Measurements from ENCODE around the gene VPS25.
"Not testable (repeated sequence)": the region's sequence is repeated elsewhere in the genome, so short reads cannot be mapped to it uniquely, and the experiment has no call there.

VPS25 gene

GRCh38 chr17:42766124-42766523 lies 7.1 kb upstream of the VPS25 start:
- TF ChIP-seq POU2F2 (IDR thresholded peaks at IDR 0.05; ENCODE audit: low read depth, low read length) (no peak), TAF1 (IDR thresholded peaks at IDR 0.05; ENCODE audit: low read depth, low read length) (no peak), PAX5 (IDR thresholded peaks at IDR 0.05; ENCODE audit: insufficient read depth, low read length, severe bottlenecking) (no peak), POLR2A (IDR thresholded peaks at IDR 0.05; ENCODE audit: low read depth, low read length) (no peak), SPI1 (IDR thresholded peaks at IDR 0.05; ENCODE audit: low read depth, low read length) (no peak), POLR2AphosphoS5 (IDR thresholded peaks at IDR 0.05; ENCODE audit: low read depth, low read length) (no peak)
- DNase-seq (ENCODE audit: insufficient read length, low spot score) (no peak), FAIRE-seq (no peak)

- DNase-seq (ENCODE audit: insufficient read length, low spot score) = no peak
- FAIRE-seq = no peak
- no peak for TF ChIP-seq POU2F2 (IDR thresholded peaks at IDR 0.05; ENCODE audit: low read depth, low read length)
- no peak for TF ChIP-seq SPI1 (IDR thresholded peaks at IDR 0.05; ENCODE audit: low read depth, low read length)
- no peak for TF ChIP-seq TAF1 (IDR thresholded peaks at IDR 0.05; ENCODE audit: low read depth, low read length)
- TF ChIP-seq PAX5 (IDR thresholded peaks at IDR 0.05; ENCODE audit: insufficient read depth, low read length, severe bottlenecking) = no peak
- TF ChIP-seq POLR2AphosphoS5 (IDR thresholded peaks at IDR 0.05; ENCODE audit: low read depth, low read length) = no peak
These were observed 5.7 kb upstream of the VPS25 start for GRCh38 chr17:42767512-42767911.

DNA sequence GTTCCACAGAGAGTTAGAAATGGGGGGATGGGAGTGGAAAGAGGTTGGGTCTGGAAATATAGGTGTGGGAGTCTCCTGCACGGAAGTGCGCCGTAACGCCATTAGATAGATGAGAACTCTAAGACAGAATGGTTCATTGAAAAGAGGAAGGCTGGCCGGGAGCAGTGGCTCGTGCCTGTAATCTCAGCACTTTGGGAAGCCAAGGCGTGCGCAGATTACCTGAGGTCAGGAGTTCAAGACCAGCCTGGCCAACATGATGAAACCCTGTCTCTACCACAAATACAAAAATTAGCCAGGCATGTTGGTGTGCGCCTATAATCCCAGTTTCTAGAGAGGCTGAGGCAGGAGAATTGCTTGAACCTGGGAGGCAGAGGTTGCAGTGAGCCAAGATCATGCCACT lies 5.2 kb upstream of the VPS25 start:
- FAIRE-seq; DNase-seq (ENCODE audit: insufficient read length, low spot score): not testable (repeated sequence)

DNA sequence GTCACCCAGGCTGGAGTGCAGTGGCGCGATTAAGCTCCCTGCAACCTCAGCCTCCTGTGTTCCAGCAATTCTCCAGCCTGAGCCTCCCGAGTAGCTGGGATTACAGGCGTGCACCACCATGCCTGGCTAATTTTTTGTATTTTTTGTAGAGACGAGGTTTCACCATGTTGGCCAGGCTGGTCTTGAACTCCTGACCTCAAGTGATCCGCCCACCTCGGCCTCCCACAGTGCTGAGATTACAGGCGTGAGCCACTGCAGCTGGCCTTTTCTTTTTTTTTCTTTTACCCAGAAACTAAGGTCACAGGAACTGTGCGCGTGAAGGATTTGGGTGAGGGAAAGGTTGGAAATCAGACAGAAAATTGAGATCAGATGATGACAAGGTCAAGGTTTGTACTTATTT lies 3.3 kb upstream of the VPS25 start:
- not testable (repeated sequence) for DNase-seq (ENCODE audit: insufficient read length, low spot score)

GRCh38 chr17:42772945-42773289 lies 332 bp upstream of the VPS25 start:
- DNase-seq (ENCODE audit: insufficient read length, low spot score) (no peak), FAIRE-seq (no peak)
- TF ChIP-seq PAX5 (IDR thresholded peaks at IDR 0.05; ENCODE audit: insufficient read depth, low read length, severe bottlenecking) (no peak), TAF1 (IDR thresholded peaks at IDR 0.05; ENCODE audit: low read depth, low read length) (no peak), POLR2A (IDR thresholded peaks at IDR 0.05; ENCODE audit: low read depth, low read length) (no peak), POLR2AphosphoS5 (IDR thresholded peaks at IDR 0.05; ENCODE audit: low read depth, low read length) (no peak), POU2F2 (IDR thresholded peaks at IDR 0.05; ENCODE audit: low read depth, low read length) (no peak), SPI1 (IDR thresholded peaks at IDR 0.05; ENCODE audit: low read depth, low read length) (no peak)

More for the DNA sequence above, 3.3 kb upstream of the VPS25 start:
- FAIRE-seq = not testable (repeated sequence)

- TF ChIP-seq POLR2AphosphoS5 (IDR thresholded peaks at IDR 0.05; ENCODE audit: low read depth, low read length) = no peak
- TF ChIP-seq SPI1 (IDR thresholded peaks at IDR 0.05; ENCODE audit: low read depth, low read length) = no peak
- TF ChIP-seq TAF1 (IDR thresholded peaks at IDR 0.05; ENCODE audit: low read depth, low read length) = no peak
- no peak for TF ChIP-seq POLR2A (IDR thresholded peaks at IDR 0.05; ENCODE audit: low read depth, low read length)
- TF ChIP-seq PAX5 (IDR thresholded peaks at IDR 0.05; ENCODE audit: insufficient read depth, low read length, severe bottlenecking) = no peak
- no peak for TF ChIP-seq POU2F2 (IDR thresholded peaks at IDR 0.05; ENCODE audit: low read depth, low read length)
- no peak for FAIRE-seq
- DNase-seq (ENCODE audit: insufficient read length, low spot score) = no peak
These were observed 957 bp downstream of the VPS25 start for GRCh38 chr17:42774066-42774745.

DNA sequence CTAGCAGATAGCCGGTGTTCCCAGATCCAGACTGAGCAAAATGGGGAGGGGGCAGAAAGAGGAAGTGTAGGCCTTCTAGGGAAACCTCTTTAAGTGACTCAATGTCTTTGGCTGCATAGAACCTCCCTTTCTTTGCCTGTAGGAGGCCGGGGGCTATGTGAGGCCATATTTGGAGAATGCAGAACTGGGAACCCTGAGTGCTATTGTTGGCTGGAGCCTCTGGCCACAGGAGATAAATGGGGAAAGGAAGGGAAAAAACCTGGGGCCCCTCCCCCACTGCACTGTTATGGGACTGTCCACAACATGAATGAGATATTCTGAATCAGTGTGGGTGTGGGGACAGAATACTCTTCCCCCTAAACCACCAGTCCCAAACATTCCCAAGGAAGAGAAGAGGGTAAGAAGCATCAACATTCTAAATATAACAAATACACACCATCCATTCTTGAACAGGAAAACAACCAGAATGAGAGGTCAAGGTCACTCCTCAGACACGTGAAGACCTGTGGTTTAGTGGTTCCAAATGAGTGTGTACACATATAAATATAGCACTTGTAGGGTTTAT lies 2.4 kb downstream of the VPS25 start:
- FAIRE-seq (no peak), DNase-seq (ENCODE audit: insufficient read length, low spot score) (no peak)
- TF ChIP-seq POLR2A (IDR thresholded peaks at IDR 0.05; ENCODE audit: low read depth, low read length) (no peak), POLR2AphosphoS5 (IDR thresholded peaks at IDR 0.05; ENCODE audit: low read depth, low read length) (no peak), SPI1 (IDR thresholded peaks at IDR 0.05; ENCODE audit: low read depth, low read length) (peak; percentile 95)

- no peak for FAIRE-seq
These were observed 5.3 kb downstream of the VPS25 start for GRCh38 chr17:42778570-42778969.

DNA sequence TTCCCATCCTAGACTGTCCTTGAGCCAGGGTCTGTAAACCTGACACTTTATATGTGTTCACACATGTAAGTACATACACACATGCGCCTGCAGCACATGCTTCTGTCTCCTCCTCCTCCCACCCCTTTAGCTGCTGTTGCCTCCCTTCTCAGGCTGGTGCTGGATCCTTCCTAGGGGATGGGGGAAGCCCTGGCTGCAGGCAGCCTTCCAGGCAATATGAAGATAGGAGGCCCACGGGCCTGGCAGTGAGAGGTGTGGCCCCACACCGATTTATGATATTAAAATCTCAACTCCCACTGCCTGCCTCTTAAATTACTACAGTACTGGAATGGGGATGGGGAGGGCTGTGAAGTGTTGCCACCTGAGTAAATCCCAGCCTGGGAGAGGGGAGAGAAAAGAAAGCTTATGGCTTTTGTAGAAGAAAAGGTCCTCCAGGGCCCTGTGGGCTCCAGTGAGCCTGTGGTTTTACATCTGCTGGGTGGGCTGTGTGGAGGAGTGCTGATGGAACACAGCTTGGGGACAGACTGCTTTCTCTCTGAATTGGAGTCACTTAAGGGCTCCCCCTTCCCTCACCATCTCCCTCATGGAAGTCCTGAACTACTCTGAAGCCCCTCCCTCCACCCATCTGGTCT lies 6.2 kb downstream of the VPS25 start:
- TF ChIP-seq SPI1 (IDR thresholded peaks at IDR 0.05; ENCODE audit: low read depth, low read length) (no peak), TAF1 (IDR thresholded peaks at IDR 0.05; ENCODE audit: low read depth, low read length) (no peak), PAX5 (IDR thresholded peaks at IDR 0.05; ENCODE audit: insufficient read depth, low read length, severe bottlenecking) (no peak), POLR2AphosphoS5 (IDR thresholded peaks at IDR 0.05; ENCODE audit: low read depth, low read length) (no peak), POLR2A (IDR thresholded peaks at IDR 0.05; ENCODE audit: low read depth, low read length) (no peak), POU2F2 (IDR thresholded peaks at IDR 0.05; ENCODE audit: low read depth, low read length) (no peak)
- FAIRE-seq (no peak), DNase-seq (ENCODE audit: insufficient read length, low spot score) (no peak)

More at GRCh38 chr17:42778570-42778969, 5.3 kb downstream of the VPS25 start:
- no peak for TF ChIP-seq POLR2AphosphoS5 (IDR thresholded peaks at IDR 0.05; ENCODE audit: low read depth, low read length)
- no peak for TF ChIP-seq SPI1 (IDR thresholded peaks at IDR 0.05; ENCODE audit: low read depth, low read length)
- no peak for TF ChIP-seq POU2F2 (IDR thresholded peaks at IDR 0.05; ENCODE audit: low read depth, low read length)
- no peak for TF ChIP-seq POLR2A (IDR thresholded peaks at IDR 0.05; ENCODE audit: low read depth, low read length)
- no peak for TF ChIP-seq TAF1 (IDR thresholded peaks at IDR 0.05; ENCODE audit: low read depth, low read length)
- no peak for TF ChIP-seq PAX5 (IDR thresholded peaks at IDR 0.05; ENCODE audit: insufficient read depth, low read length, severe bottlenecking)
- no peak for DNase-seq (ENCODE audit: insufficient read length, low spot score)

Measured in GM12891 (cell line).